HG02884 (cell line): ENCODE data around the gene RTEL1.
"Not testable (repeated sequence)": the region's sequence is repeated elsewhere in the genome, so short reads cannot be mapped to it uniquely, and the experiment has no call there.

Source experiments
- ATAC-seq: cut with Tn5 transposase; IDR thresholded peaks from one replicate; pipeline ENCODE4 v1.9.1; 2021; ENCODE audit warnings: mild to moderate bottlenecking, moderate library complexity; ENCODE audit not compliant: unreplicated experiment

RTEL1 gene

GRCh38 chr20:63664861-63665594 is 6.9 kb downstream of the RTEL1 start:
- no peak for ATAC-seq

- no peak for ATAC-seq
Measured at GRCh38 chr20:63665708-63666107, 7.6 kb downstream of the RTEL1 start.

- no peak for ATAC-seq
Measured at GRCh38 chr20:63667858-63668257, 9.7 kb downstream of the RTEL1 start.

- ATAC-seq = no peak
Measured at GRCh38 chr20:63668351-63668750, 10.2 kb downstream of the RTEL1 start.

GRCh38 chr20:63671695-63672094 is 13.6 kb downstream of the RTEL1 start:
- ATAC-seq = not testable (repeated sequence)

- no peak for ATAC-seq
Measured at GRCh38 chr20:63672666-63673065, 14.6 kb downstream of the RTEL1 start.

- no peak for ATAC-seq
Measured at GRCh38 chr20:63673951-63674350, 15.8 kb downstream of the RTEL1 start.

- no peak for ATAC-seq
Measured at GRCh38 chr20:63675681-63676368, 17.7 kb downstream of the RTEL1 start.

- ATAC-seq = no peak
Measured at GRCh38 chr20:63678071-63678470, 20.0 kb downstream of the RTEL1 start.

- ATAC-seq = no peak
Measured at GRCh38 chr20:63678667-63679465, 20.8 kb downstream of the RTEL1 start.

- ATAC-seq = no peak
Measured at GRCh38 chr20:63679799-63680305, 21.7 kb downstream of the RTEL1 start.

- no peak for ATAC-seq
Measured at GRCh38 chr20:63680427-63680826, 22.3 kb downstream of the RTEL1 start.

- no peak for ATAC-seq
Measured at GRCh38 chr20:63680857-63681608, 22.9 kb downstream of the RTEL1 start.

GRCh38 chr20:63681609-63682142 is 23.6 kb downstream of the RTEL1 start:
- no peak for ATAC-seq

GRCh38 chr20:63682384-63683139 is 24.4 kb downstream of the RTEL1 start:
- no peak for ATAC-seq

GRCh38 chr20:63685269-63686026 is 27.3 kb downstream of the RTEL1 start:
- ATAC-seq = no peak

- no peak for ATAC-seq
Measured at GRCh38 chr20:63686094-63686491, 28.0 kb downstream of the RTEL1 start.

GRCh38 chr20:63686492-63687321 is 28.6 kb downstream of the RTEL1 start:
- no peak for ATAC-seq
